ENCODE results near the gene CKAP2L. TPM values are rescaled to one million over a fixed set of nuclear protein-coding genes. Genes with fewer than 3 reads are reported as not detected.

Gene CKAP2L
- total and polyA plus RNA-seq, 10 of the 15 experiments (the other 5 are each of a cell fraction or from before 2014, with no cell fraction given), result 10.5 to 37.4 (median 20.2) TPM

DNA sequence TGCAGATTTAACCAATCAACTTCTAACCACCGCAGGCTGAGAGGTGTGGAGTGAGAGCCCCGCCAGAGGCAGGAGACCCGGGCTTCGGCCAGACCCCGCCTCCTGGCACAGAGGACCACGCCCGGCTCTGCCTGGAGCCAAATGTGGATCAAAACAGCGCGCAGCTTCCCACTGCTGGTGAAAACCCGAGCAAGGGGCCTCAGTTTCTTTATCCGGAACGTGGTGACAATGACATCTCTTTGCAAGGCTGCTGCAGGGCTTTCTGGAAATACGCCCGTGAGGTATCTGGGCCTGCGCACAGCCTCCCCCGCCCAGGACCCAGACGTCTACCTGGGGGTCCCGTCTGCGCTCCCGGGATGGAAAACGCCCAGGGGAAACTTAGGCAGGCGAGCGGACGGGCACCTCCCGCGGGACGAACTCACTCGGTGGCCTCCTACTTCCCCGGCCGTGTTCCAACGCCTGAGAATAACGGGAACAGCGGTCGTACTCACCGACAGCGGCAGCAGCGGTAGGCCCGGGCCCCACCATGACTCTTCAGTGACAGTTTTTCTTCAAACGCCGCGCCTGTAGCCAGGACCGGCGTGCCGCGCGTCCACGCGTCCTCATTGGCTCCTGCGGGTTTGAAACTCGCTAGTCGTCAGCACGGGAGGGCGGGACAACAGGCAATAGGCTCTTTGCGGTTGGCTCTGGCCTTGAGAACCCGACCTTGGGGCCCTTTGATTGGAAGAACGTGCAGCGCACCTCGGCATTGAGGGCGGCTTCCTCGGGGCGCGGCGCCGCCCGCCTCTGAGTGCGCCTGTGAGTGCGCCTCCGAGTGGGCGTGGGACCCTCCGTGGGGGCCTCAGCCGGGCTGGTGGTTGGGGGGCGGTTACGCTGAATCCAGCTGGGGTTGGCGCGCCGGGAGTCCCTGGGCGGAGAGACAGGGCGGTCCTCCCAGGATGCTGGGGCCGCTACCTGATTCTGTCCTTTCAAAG lies at the start of gene CKAP2L (continued):
- TF ChIP-seq PBX3 (IDR thresholded peaks at IDR 0.05; ENCODE audit: insufficient replicate concordance, low read depth, low read length) (no peak), CEBPZ (IDR thresholded peaks at IDR 0.05; ENCODE audit: low read depth, low read length) (peak; percentile 61; the same call in 1 of the 2 replicates), PML (IDR thresholded peaks at IDR 0.05; ENCODE audit: low read length) (no peak), CUX1 (IDR thresholded peaks at IDR 0.05; ENCODE audit: insufficient replicate concordance, low read depth, low read length) (no peak), RB1 (IDR thresholded peaks at IDR 0.05; ENCODE audit: borderline replicate concordance) (peak; percentile 20; the same call in 1 of the 2 replicates), ZBTB11 (CRISPR knock-in tag; IDR thresholded peaks at IDR 0.05) (no peak), CREB1 (IDR thresholded peaks at IDR 0.05; ENCODE audit: low read depth) (peak; percentile 96), RCOR1 (conservative IDR thresholded peaks at IDR 0.05; ENCODE audit: low read depth, low read length) (0 out of 2 replicates have a peak, but pooled peaks have one; percentile 49)
- TF ChIP-seq, protein P1, sequence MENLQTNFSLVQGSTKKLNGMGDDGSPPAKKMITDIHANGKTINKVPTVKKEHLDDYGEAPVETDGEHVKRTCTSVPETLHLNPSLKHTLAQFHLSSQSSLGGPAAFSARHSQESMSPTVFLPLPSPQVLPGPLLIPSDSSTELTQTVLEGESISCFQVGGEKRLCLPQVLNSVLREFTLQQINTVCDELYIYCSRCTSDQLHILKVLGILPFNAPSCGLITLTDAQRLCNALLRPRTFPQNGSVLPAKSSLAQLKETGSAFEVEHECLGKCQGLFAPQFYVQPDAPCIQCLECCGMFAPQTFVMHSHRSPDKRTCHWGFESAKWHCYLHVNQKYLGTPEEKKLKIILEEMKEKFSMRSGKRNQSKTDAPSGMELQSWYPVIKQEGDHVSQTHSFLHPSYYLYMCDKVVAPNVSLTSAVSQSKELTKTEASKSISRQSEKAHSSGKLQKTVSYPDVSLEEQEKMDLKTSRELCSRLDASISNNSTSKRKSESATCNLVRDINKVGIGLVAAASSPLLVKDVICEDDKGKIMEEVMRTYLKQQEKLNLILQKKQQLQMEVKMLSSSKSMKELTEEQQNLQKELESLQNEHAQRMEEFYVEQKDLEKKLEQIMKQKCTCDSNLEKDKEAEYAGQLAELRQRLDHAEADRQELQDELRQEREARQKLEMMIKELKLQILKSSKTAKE (IDR thresholded peaks at IDR 0.05; ENCODE audit: low read depth, poor library complexity, severe bottlenecking), result no peak
- TF ChIP-seq, protein P2, sequence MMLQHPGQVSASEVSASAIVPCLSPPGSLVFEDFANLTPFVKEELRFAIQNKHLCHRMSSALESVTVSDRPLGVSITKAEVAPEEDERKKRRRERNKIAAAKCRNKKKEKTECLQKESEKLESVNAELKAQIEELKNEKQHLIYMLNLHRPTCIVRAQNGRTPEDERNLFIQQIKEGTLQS (IDR thresholded peaks at IDR 0.05; ENCODE audit: borderline replicate concordance, extremely low read depth, low read depth, low read length), result no peak
